ENCODE results near the gene PDPR.
A peak's percentile ranks its signal among the peaks of the same experiment; 100 is the strongest.
"Not testable (repeated sequence)": the region's sequence is repeated elsewhere in the genome, so short reads cannot be mapped to it uniquely, and the experiment has no call there.

The PDPR gene

DNA sequence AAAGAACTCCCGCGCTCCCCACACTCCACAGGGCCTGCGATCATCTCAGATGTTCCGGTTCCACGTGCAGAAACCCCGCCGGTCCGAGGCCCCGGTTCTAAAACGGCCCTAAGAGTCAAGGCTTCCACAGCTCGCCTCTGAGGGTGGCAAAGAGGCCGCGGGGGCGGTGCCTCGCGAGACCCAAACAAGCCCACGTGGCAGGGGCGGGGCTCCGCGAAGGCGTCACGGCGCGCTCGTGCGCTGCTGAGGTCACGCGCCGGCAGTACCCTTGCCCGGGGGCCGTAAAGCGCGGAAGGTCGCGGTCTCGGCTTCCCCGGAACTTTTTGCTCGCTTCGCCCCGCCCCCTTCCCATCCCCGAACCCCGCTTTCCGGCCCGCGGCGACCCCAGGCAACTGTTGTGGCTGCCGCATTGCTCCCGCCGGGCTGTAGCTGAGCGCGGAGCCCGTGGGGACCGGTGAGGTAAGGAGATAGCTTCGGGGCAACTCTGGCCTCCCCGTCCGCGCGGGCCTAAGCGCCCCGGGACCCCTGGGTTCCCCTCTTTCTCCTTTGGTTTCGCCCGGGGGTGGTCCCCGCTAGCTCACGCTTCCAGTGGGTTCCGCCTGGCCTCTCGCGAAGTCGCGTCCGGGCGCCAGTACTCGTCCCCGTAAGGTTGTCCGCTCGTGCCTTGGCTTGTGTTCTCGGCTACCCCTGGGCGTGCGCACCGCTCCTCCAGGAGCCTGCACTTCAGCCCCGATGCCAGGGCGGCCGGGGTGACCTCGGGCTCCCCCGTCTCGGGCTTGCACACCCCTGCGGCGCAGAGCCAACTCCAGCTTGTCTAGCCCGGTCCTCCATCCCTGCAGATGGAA lies at the start of gene PDPR:
Gene PDPR (plus strand): TSS at position 351 of the 845 bp plus-strand sequence. CDS start 6,161 bp downstream, outside the sequence.
- DNase-seq (ENCODE audit: low read depth in 3 of 3), result peak; percentile 83 to 95 (median 86)

DNA sequence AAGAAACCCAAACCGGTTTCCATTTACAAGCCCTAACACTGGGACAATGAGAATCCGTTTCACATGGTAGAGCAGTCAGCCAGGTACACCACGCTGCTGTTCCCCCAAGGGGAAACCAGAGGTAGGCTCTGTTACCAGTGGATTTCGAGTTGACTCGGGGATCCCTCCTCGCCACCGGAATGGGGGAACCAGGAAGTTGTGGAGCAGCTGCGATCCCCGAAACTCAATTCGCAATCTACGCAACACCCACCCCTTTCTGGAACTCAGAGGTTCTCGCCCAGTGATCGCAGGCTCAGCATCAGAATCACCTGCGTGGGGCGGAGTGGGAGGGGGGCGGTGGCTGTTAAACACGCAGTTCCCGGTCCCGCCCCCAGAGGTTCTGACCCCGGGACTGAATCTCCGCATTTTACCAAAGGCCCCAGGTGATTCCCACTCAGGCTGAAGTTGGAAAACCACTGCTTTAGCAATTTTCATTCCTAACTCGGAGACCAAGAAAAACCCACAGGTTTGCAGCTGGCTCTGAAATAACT lies 49.2 kb upstream of the PDPR start:
- peak; percentile 46 to 71 (median 51) for DNase-seq (ENCODE audit: low read depth in 3 of 3)

DNA sequence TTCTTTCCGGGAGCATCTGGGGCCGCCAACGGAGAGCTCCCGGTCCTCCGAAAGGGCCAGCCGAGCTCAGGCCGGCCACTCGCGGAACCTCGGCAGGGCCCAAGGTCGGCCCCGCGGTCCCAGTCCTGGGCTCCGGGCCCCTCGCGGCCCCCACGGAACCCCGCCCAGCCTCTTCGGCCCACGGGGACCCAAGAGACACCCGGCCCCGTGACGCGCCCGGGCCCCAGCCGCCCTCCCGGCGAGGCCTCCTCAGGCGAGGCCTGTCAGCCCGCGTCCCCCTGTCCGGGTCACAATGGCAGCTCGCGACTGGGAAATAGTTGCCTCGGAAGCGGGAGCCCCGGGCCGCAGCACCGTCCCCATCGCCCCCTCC lies 48.8 kb upstream of the PDPR start:
- DNase-seq (ENCODE audit: low read depth in 3 of 3), result not testable (repeated sequence)

DNA sequence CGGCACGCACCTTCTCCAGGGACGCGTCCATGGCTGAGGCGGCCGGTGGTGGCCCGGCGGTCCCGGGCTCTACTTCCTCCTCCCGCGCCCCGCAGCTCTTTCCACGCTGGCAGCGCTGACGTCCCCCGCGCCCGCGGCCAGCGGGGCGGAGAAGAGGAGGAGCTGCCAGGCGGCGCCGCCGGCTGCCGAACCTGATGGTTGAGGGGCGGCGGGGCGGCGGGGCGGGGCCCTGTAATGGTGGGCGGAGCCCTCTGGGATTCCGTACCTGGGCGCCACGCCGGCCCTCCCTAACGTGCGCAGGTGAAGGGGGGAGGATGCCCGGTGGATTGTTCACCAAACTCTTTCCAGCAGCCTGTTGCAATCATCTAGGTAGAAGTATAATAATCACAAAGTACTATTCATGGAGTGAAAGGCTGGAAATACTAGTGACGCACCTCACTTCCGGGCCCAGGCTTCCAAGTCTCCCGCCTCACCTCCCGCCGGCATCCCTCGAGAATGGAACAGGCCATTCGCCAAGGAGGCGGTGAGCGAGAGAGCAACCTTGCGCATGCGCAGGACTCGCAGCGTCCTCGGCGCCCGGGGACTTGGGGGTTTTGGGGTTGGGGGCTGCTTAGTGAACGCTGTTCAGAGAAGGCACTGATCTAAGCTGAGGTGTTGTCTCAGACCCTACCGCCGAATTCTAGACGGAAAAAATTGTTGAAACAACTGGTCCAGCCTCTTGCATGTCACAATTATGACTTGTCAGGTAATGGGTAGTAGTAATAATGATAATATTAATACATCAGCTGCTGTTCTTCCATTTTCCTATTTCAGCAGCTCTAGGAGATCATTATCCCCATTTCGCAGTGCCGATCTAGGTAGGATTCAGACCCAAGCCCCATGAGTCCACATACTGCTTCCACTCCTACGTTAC lies 48.1 kb upstream of the PDPR start:
- peak; percentile 77 to 92 (median 82) for DNase-seq (ENCODE audit: low read depth in 3 of 3)

DNA sequence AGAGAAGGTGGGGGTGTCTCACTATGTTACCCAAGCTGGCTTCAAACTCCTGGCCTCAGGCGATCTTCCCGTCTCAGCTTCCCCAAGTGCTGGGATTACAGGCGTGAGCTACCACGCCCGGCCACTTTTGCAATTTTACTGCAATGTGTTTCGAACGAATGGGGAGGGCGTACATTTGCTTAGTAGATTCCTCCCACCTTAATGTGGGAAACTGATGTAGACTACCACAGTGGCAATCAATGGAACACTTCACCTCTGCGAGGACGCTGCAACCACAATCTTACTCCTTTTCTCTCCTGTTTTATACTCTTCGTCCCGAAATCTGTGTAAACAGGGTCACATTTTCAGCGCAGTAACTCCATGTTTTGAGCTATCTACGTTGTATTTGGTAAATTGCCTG lies 47.4 kb upstream of the PDPR start:
- not testable (repeated sequence) for DNase-seq (ENCODE audit: low read depth in 3 of 3)

DNA sequence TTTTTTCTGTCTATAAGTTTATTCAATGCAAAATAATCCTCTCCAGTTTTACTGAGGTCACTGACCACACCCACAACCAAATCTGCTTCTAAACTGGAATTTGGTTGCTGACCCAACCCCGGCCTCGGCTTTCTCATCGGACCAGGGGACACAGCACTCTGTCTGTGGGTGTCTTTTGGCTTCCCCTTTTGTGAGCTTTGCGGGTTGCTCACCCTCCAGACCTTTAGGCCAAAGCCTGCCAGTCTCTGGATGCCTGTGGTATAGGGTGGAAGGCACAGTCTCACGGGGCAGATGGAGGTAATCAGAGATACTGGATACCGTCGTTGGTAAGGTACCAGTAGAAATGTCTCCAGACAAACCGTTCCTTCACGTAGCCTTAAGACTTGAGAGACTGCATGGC lies 35.1 kb upstream of the PDPR start:
- not testable (repeated sequence) for DNase-seq (ENCODE audit: low read depth in 3 of 3)

DNA sequence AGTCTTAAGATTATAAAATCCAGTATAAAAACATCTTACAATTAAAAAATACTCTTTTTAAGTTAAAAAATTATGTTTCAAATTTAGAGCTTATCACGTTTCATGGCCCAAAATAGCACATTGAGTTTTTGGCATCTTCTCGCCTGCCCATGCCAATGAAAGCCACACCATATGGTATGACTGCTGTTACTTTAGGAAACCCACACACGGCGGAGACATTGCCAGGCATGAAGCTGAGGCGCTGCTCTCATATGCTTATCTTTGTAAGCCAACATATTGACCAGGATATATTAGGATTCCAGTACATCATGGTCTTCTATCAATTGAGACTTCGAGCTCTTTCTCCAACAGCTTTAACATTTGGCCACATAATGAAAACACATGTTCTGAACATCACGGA lies 32.9 kb upstream of the PDPR start:
- DNase-seq (ENCODE audit: low read depth in 3 of 3), result not testable (repeated sequence)

DNA sequence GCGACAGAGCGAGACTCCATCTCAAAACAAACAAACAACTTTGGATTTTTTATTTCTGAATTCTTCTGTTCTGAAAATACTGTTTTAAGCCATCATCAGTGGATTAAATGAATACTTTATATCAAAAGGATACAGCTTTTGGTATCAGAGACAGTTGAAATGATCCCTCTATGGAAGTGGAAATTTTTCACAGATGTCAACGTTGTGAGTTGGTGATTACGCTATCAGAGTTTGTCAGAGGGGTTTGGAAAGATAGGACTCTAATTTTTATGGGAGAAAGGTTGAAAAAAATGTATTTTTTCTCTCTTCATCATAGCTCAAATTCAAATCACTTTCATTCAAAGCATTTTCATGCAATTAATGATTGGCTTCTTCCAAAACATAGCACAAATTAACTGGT lies 30.2 kb upstream of the PDPR start:
- not testable (repeated sequence) for DNase-seq (ENCODE audit: low read depth in 3 of 3)

GRCh38 chr16:70088160-70088559 lies 26.0 kb upstream of the PDPR start:
- not testable (repeated sequence) for DNase-seq (ENCODE audit: low read depth in 3 of 3)

- DNase-seq (ENCODE audit: low read depth in 3 of 3), result not testable (repeated sequence)
Measured at GRCh38 chr16:70088877-70089276, 25.3 kb upstream of the PDPR start.

DNA sequence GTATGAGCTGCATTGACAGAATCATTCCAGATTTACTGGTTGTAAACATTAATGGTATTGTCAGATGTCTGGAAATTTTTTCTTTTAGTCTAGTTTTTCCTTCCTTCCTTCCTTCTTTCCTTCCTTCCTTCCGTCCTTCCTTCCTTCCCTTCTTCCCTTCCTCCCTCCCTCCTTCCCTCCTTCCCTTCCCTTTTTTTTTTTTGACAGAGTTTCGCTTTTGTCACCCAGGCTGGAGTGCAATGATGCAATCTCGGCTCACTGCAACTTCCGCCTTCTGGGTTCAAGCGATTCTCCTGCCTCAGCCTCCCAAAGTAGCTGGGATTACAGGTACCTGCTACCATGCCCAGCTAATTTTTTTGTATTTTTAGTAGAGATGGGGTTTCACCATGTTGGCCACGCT lies 24.8 kb upstream of the PDPR start:
- DNase-seq (ENCODE audit: low read depth in 3 of 3), result not testable (repeated sequence)

GRCh38 chr16:70091104-70091503 lies 23.0 kb upstream of the PDPR start:
- DNase-seq (ENCODE audit: low read depth in 3 of 3), result not testable (repeated sequence)

DNA sequence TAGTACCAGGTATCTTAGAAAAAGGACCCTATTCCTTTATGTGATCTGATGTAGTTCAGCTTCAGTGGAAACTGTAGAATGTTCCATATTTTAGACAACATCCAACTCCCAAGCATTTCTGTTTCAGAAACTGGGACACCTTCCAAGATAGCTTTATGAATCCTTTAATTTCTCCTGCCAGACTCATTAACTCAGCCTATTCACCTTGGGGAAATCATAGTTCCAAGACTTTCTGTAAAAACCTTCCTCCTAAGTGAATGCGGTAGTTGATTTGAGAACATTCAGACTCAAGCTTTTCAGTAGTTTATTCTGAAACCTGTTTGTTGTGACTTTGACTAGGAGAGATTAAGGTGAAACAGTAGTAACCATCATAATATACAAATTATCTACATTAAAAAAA lies 20.0 kb upstream of the PDPR start:
- not testable (repeated sequence) for DNase-seq (ENCODE audit: low read depth in 3 of 3)

DNA sequence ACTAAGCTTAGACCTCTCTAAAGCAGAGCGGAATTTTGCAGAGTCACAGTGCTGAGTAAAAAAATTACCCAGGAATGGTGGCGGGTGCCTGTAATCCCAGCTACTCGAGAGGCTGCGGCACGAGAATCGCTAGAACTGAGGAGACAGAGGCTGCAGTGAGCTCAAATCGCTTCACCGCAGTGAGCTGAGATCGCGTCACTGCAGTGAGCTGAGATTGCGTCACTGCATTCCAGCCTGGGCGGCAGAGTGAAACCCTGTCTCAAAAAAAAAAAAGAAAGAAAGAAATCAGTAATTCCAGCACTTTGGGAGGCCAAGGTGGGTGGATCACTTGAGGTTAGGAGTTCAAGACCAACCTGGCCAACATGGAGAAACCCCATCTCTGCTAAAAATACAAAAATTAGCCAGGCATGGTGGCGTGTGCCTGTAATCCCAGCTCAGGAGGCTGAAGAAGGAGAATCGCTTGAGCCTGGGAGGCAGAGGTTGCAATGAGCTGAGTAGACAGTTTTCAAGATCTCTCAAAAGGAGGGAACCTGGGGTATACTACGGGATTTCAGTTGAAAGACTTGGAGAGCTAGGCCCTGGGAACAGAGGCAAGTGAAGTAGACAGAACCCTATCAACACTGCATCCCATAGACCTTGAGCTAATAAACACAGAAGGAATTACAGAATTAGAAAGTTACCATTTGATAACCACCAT lies 4.4 kb upstream of the PDPR start:
- not testable (repeated sequence) for DNase-seq (ENCODE audit: low read depth in 3 of 3)

GRCh38 chr16:70112162-70112561 lies 2.0 kb upstream of the PDPR start:
- DNase-seq (ENCODE audit: low read depth in 3 of 3), result not testable (repeated sequence)

GRCh38 chr16:70113599-70113981 lies 542 bp upstream of the PDPR start:
- not testable (repeated sequence) for DNase-seq (ENCODE audit: low read depth in 3 of 3)

GRCh38 chr16:70118354-70118753 lies 4.2 kb downstream of the PDPR start:
- not testable (repeated sequence) for DNase-seq (ENCODE audit: low read depth in 3 of 3)

GRCh38 chr16:70118776-70119175 lies 4.6 kb downstream of the PDPR start:
- DNase-seq (ENCODE audit: low read depth in 3 of 3), result not testable (repeated sequence)

DNA sequence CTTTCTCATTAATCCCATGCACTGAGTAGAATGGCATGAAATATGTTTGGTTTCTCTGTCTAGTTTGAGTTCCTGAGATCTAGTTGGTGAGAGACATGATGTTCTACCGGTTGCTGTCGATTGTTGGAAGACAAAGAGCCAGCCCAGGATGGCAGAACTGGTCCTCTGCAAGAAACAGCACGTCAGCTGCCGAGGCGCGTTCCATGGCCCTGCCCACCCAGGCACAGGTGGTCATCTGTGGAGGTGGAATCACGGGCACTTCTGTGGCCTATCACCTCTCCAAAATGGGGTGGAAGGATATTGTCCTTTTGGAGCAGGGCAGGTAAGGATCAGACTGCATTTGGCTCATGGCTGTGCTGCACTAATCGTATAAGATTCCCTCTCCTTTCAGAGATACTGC lies 6.3 kb downstream of the PDPR start:
- not testable (repeated sequence) for DNase-seq (ENCODE audit: low read depth in 3 of 3)

- not testable (repeated sequence) for DNase-seq (ENCODE audit: low read depth in 3 of 3)
Measured at GRCh38 chr16:70123822-70124221, 9.7 kb downstream of the PDPR start.

DNA sequence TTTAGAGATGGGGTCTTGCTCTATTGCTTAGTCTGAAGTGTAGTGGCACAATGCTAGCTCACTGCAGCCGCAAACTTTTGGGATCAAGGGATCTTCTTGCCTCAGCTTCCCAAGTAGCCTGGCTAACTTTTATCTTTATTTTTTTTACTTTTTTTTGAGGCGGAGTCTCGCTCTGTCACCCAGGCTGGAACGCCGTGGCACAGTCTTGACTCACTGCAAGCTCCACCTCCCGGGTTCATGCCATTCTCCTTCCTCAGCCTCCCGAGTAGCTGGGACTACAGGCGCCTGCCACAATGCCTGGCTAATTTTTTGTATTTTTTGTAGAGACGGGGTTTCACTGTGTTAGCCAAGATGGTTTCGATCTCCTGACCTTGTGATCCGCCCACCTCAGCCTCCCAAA lies 12.1 kb downstream of the PDPR start:
- not testable (repeated sequence) for DNase-seq (ENCODE audit: low read depth in 3 of 3)

GRCh38 chr16:70127706-70128105 lies 13.6 kb downstream of the PDPR start:
- DNase-seq (ENCODE audit: low read depth in 3 of 3), result not testable (repeated sequence)
